ENCODE results near the gene ARAP1. TPM values are rescaled to one million over a fixed set of nuclear protein-coding genes. Genes with fewer than 3 reads are reported as not detected.
A peak's percentile ranks its signal among the peaks of the same experiment; 100 is the strongest.

The ARAP1 gene
- polyA plus RNA-seq, 1 donor (not counting 4 experiments of a cell fraction or from before 2014, with no cell fraction given): 32.8 TPM

- dilution Hi-C loops (cut with MboI; ENCODE audit: extremely low pct_ligation_motif_present, low sequenced_read_pairs): no loop called here
- Histone ChIP-seq H4K20me1 (ENCODE audit: control insufficient read depth, extremely low read depth, insufficient read depth, low read length) (no peaks in the 10 kb centered on the region), H3K4me1 (ENCODE audit: control insufficient read depth, extremely low read depth, insufficient read depth, low read length) (peaks cover 23% of the 10 kb centered on the region), H3K79me2 (ENCODE audit: control insufficient read depth, insufficient read depth, low read length) (no peaks in the 10 kb centered on the region), H3K36me3 (ENCODE audit: control insufficient read depth in 2 of 2, extremely low read depth in 1 of 2, insufficient read depth in 2 of 2, low read length in 2 of 2) (no peaks in the 10 kb centered on the region), H3K4me3 (ENCODE audit: control insufficient read depth in 2 of 3, extremely low read depth in 1 of 3, insufficient read depth in 2 of 3, low read depth in 1 of 3, low read length in 3 of 3) (peak overlapping the region in 1 of 3 experiments; percentile 0), H3K27me3 (ENCODE audit: control insufficient read depth, extremely low read depth, insufficient read depth, low read length) (no peaks in the 10 kb centered on the region), H3K9me1 (ENCODE audit: control insufficient read depth, extremely low read depth, insufficient read depth, low read length) (no peaks in the 10 kb centered on the region), H3K4me2 (ENCODE audit: control insufficient read depth, extremely low read depth, insufficient read depth, low read depth, low read length) (peak overlapping the region; percentile 5), H3K27ac (ENCODE audit: control insufficient read depth, insufficient read depth, low read length) (no peak overlapping the region), H3K9ac (ENCODE audit: control insufficient read depth, extremely low read depth, insufficient read depth, low read length) (no peak overlapping the region), H2AFZ (ENCODE audit: control insufficient read depth, low read length) (no peak overlapping the region), H3K9me3 (ENCODE audit: control insufficient read depth, low read depth, low read length) (no peaks in the 10 kb centered on the region)
- DNase-seq (ENCODE audit: low read depth, low spot score) (no peak), FAIRE-seq (no peak)
- TF ChIP-seq EZH2 (IDR thresholded peaks at IDR 0.05; ENCODE audit: low read length) (no peak), CTCF (optimal IDR thresholded peaks at IDR 0.05 in 1 of 3, IDR thresholded peaks at IDR 0.05 in 1 of 3, conservative IDR thresholded peaks at IDR 0.05 in 1 of 3; ENCODE audit: extremely low read depth in 1 of 3, insufficient read depth in 2 of 3, low read length in 3 of 3) (no peak)
Measured at GRCh38 chr11:72789493-72790131, 37.4 kb upstream of the ARAP1 start.

GRCh38 chr11:72788241-72788640 lies 36.0 kb upstream of the ARAP1 start:
- no peak overlapping the region for H3K4me3 ChIP-seq (ENCODE audit: control insufficient read depth in 2 of 3, extremely low read depth in 1 of 3, insufficient read depth in 2 of 3, low read depth in 1 of 3, low read length in 3 of 3)
- no peaks in the 10 kb centered on the region for H4K20me1 ChIP-seq (ENCODE audit: control insufficient read depth, extremely low read depth, insufficient read depth, low read length)
- no peaks in the 10 kb centered on the region for H3K27me3 ChIP-seq (ENCODE audit: control insufficient read depth, extremely low read depth, insufficient read depth, low read length)
- no peak overlapping the region for H2AFZ ChIP-seq (ENCODE audit: control insufficient read depth, low read length)
- no peaks in the 10 kb centered on the region for H3K9me1 ChIP-seq (ENCODE audit: control insufficient read depth, extremely low read depth, insufficient read depth, low read length)
- no peaks in the 10 kb centered on the region for H3K36me3 ChIP-seq (ENCODE audit: control insufficient read depth in 2 of 2, extremely low read depth in 1 of 2, insufficient read depth in 2 of 2, low read length in 2 of 2)
- peaks cover 14% of the 10 kb centered on the region for H3K4me1 ChIP-seq (ENCODE audit: control insufficient read depth, extremely low read depth, insufficient read depth, low read length)
- no peak overlapping the region for H3K27ac ChIP-seq (ENCODE audit: control insufficient read depth, insufficient read depth, low read length)
- FAIRE-seq (no peak), DNase-seq (ENCODE audit: low read depth, low spot score) (no peak)
- TF ChIP-seq EZH2 (IDR thresholded peaks at IDR 0.05; ENCODE audit: low read length) (no peak), CTCF (optimal IDR thresholded peaks at IDR 0.05 in 1 of 3, IDR thresholded peaks at IDR 0.05 in 1 of 3, conservative IDR thresholded peaks at IDR 0.05 in 1 of 3; ENCODE audit: extremely low read depth in 1 of 3, insufficient read depth in 2 of 3, low read length in 3 of 3) (no peak)
- H3K4me2 ChIP-seq (ENCODE audit: control insufficient read depth, extremely low read depth, insufficient read depth, low read depth, low read length): no peak overlapping the region
- dilution Hi-C loops (cut with MboI; ENCODE audit: extremely low pct_ligation_motif_present, low sequenced_read_pairs): no loop called here
- H3K79me2 ChIP-seq (ENCODE audit: control insufficient read depth, insufficient read depth, low read length): no peaks in the 10 kb centered on the region
- H3K9me3 ChIP-seq (ENCODE audit: control insufficient read depth, low read depth, low read length): no peaks in the 10 kb centered on the region
- H3K9ac ChIP-seq (ENCODE audit: control insufficient read depth, extremely low read depth, insufficient read depth, low read length): no peak overlapping the region
